HCT116 (cell line): Measurements from ENCODE around the gene TEF. TPM values are rescaled to one million over a fixed set of nuclear protein-coding genes. Genes with fewer than 3 reads are reported as not detected.

Experiments used
- ATAC-seq: fragments of 200-7000 bp; cut with Tn5 transposase; 2 replicates; pipeline ENCODE4 v1.9.1; 2020; ENCODE audit warnings: mild to moderate bottlenecking, moderate library complexity
- BruUV-seq: library from RNA; stranded (reverse); fragments of 400-500 nt; replicated peaks from 2 replicates; lab custom pipeline; 2021; lab: Mats Ljungman, UMichigan
- CTCF ChIA-PET: fragments of 300-600 bp; sonication (Branson Sonifier 250); formaldehyde crosslinking; loops from one replicate; lab custom pipeline; 2021; ENCODE audit warnings: antibody characterized with exemption; lab: Charles Lee
- POLR2A ChIA-PET: fragments of 300-600, 350-600 bp; sonication (Branson Sonifier 250); formaldehyde crosslinking; loops from one replicate; lab custom pipeline; 2021; ENCODE audit warnings: antibody characterized with exemption; lab: Charles Lee
- RAD21 ChIA-PET, 2 experiments: fragments of 300-600 bp; sonication (Branson Sonifier 250); formaldehyde crosslinking; loops; one replicate each; lab custom pipeline; 2023; ENCODE audit warnings: low total read pairs in 2 of 2; ENCODE audit not compliant: uncharacterized antibody in 2 of 2, unreplicated experiment in 2 of 2, low non-redundant PET in 1 of 2; lab: Charles Lee
- DNase-seq: peaks from one replicate; pipeline ENCODE4 v3.0.0-alpha.2; 2010; ENCODE audit warnings: low read depth, low spot score
- H2AFZ ChIP-seq: fragments of 200-600 bp; shearing (Covaris generic), sonication (generic); 2 replicates; pipeline ENCODE4 v1.6.1; 2017; ENCODE audit warnings: low read depth, mixed run types, mixed read lengths, antibody characterized with exemption, low read length; ENCODE audit not compliant: poor library complexity, severe bottlenecking
- H3K27ac ChIP-seq: 2 replicates; pipeline ENCODE4 v1.5.1; 2012; ENCODE audit warnings: low read depth, low read length
- H3K27me3 ChIP-seq: fragments of 200-600 bp; sonication (generic); 2 replicates; pipeline ENCODE4 v1.6.1; 2016; ENCODE audit warnings: mixed run types, low read length, mixed read lengths; ENCODE audit not compliant: insufficient read depth
- H3K36me3 ChIP-seq, 2 experiments: fragments of 200-500 bp in 1 of 2; fragments of 200-600 bp in 1 of 2; sonication (Bioruptor generic) in 1 of 2; sonication (generic) in 1 of 2; 2 replicates each; pipeline versions ENCODE4 v1.5.1 to v1.6.1; 2014 to 2016; ENCODE audit warnings: low read length in 2 of 2, inconsistent platforms in 1 of 2, mixed read lengths in 1 of 2, mixed run types in 1 of 2; ENCODE audit not compliant: insufficient read depth in 2 of 2, control insufficient read depth in 1 of 2
- H3K4me1 ChIP-seq, 2 experiments: fragments of 200-600 bp in 1 of 2; sonication (generic) in 1 of 2; 2 replicates each; pipeline versions ENCODE4 v1.5.1 to v1.6.1; 2012 to 2017; ENCODE audit warnings: low read length in 2 of 2, inconsistent platforms in 1 of 2, mild to moderate bottlenecking in 1 of 2, mixed read lengths in 1 of 2, mixed run types in 1 of 2, moderate library complexity in 1 of 2; ENCODE audit not compliant: insufficient read depth in 2 of 2, control insufficient read depth in 1 of 2
- H3K4me2 ChIP-seq: fragments of 200-600 bp; sonication (generic); 2 replicates; pipeline ENCODE4 v1.6.1; 2017; ENCODE audit warnings: mixed run types, low read length, mixed read lengths
- H3K4me3 ChIP-seq, 2 experiments: fragments of 200-600 bp in 1 of 2; sonication (generic) in 1 of 2; replicated peaks in 1 of 2; 2 replicates each; pipeline ENCODE4 v1.5.1; 2011 to 2016; ENCODE audit warnings: low read length in 2 of 2, control low read depth in 1 of 2, low read depth in 1 of 2, mild to moderate bottlenecking in 1 of 2, mixed read lengths in 1 of 2, mixed run types in 1 of 2
- H3K79me2 ChIP-seq: fragments of 200-600 bp; sonication (generic); 2 replicates; pipeline ENCODE4 v1.6.1; 2017; ENCODE audit warnings: mild to moderate bottlenecking, mixed run types, low read length, moderate library complexity, mixed read lengths; ENCODE audit not compliant: insufficient read depth
- H3K9ac ChIP-seq: fragments of 200-600 bp; sonication (generic); 2 replicates; pipeline ENCODE4 v1.6.1; 2016; ENCODE audit warnings: low read length, mixed read lengths
- H3K9me2 ChIP-seq: fragments of 200-600 bp; sonication (generic), shearing (Covaris generic); 2 replicates; pipeline ENCODE4 v1.6.1; 2017; ENCODE audit warnings: mixed run types, mild to moderate bottlenecking, moderate library complexity; ENCODE audit not compliant: insufficient read depth
- H3K9me3 ChIP-seq, 2 experiments: fragments of 200-500 bp in 1 of 2; fragments of 200-600 bp in 1 of 2; sonication (Bioruptor generic) in 1 of 2; sonication (generic) in 1 of 2; 2 replicates each; pipeline ENCODE4 v1.6.1; 2014 to 2017; ENCODE audit warnings: low read length in 2 of 2, mixed read lengths in 2 of 2, inconsistent platforms in 1 of 2, low read depth in 1 of 2, mild to moderate bottlenecking in 1 of 2, mixed run types in 1 of 2, moderate library complexity in 1 of 2; ENCODE audit not compliant: control insufficient read depth in 1 of 2, insufficient read depth in 1 of 2
- H4K20me1 ChIP-seq: fragments of 200-600 bp; sonication (generic), shearing (Covaris generic); 2 replicates; pipeline ENCODE4 v1.6.1; 2017; ENCODE audit warnings: mixed run types, mild to moderate bottlenecking, moderate library complexity; ENCODE audit not compliant: insufficient read depth
- CBX3 ChIP-seq: IDR thresholded peaks from 2 replicates; pipeline ENCODE4 v1.6.1; 2012; ENCODE audit warnings: low read depth
- ELF1 ChIP-seq: IDR thresholded peaks from 2 replicates; pipeline ENCODE4 v1.6.1; 2012; ENCODE audit warnings: low read depth, borderline replicate concordance
- EZH2 ChIP-seq: fragments of 200-600 bp; sonication (generic); IDR thresholded peaks from 2 replicates; pipeline ENCODE4 v1.6.1; 2017; ENCODE audit warnings: antibody characterized with exemption, mixed run types
- EZH2phosphoT487 ChIP-seq: fragments of 200-600 bp; IDR thresholded peaks from 2 replicates; pipeline ENCODE4 v1.6.1; 2018; ENCODE audit warnings: antibody characterized with exemption, borderline replicate concordance
- FOSL1 ChIP-seq: IDR thresholded peaks from 2 replicates; pipeline ENCODE4 v1.6.1; 2012; ENCODE audit warnings: low read depth
- JUND ChIP-seq: IDR thresholded peaks from 2 replicates; pipeline ENCODE4 v1.6.1; 2012
- POLR2AphosphoS5 ChIP-seq: IDR thresholded peaks from 2 replicates; pipeline ENCODE4 v1.6.1; 2011; ENCODE audit warnings: mild to moderate bottlenecking, low read depth, low read length, moderate library complexity
- RAD21 ChIP-seq: IDR thresholded peaks from 2 replicates; pipeline ENCODE4 v1.6.1; 2012; ENCODE audit warnings: low read depth, mild to moderate bottlenecking
- SIN3A ChIP-seq: IDR thresholded peaks from 2 replicates; pipeline ENCODE4 v1.6.1; 2012; ENCODE audit warnings: low read depth
- TCF7L2 ChIP-seq: IDR thresholded peaks from 2 replicates; pipeline ENCODE4 v1.7.0; 2011; ENCODE audit warnings: borderline replicate concordance, inconsistent platforms; ENCODE audit not compliant: insufficient read depth, insufficient read length; ENCODE audit errors: extremely low read depth
- YY1 ChIP-seq: IDR thresholded peaks from 2 replicates; pipeline ENCODE4 v1.6.1; 2011; ENCODE audit warnings: low read length, low read depth, moderate library complexity, mild to moderate bottlenecking; ENCODE audit not compliant: insufficient replicate concordance; ENCODE audit errors: extremely low read depth
- ZFX ChIP-seq: fragments of 450-650 bp; IDR thresholded peaks from 2 replicates; pipeline ENCODE4 v1.6.1; 2017
- ZNF274 ChIP-seq: fragments of 200-500 bp; sonication (Bioruptor generic); IDR thresholded peaks from 2 replicates; pipeline ENCODE4 v1.6.1; 2014; ENCODE audit warnings: mild to moderate bottlenecking, low read depth, low read length, inconsistent platforms
- intact Hi-C: fragments of 100-400 bp; cut with micrococcal nuclease; formaldehyde crosslinking; loops from 2 replicates; pipeline ENCODE4 v1.10.0; 2022
- total RNA-seq: library from RNA; stranded (reverse); gene quantifications from one replicate; pipeline ENCODE4 v1.2.1, GENCODE V29; 2021; ENCODE audit not compliant: unreplicated experiment
- TF ChIP-seq, protein P1 (sequence below): IDR thresholded peaks from 2 replicates; pipeline ENCODE4 v1.6.1; 2012; ENCODE audit warnings: low read depth
- TF ChIP-seq, protein P2 (sequence below): IDR thresholded peaks from 2 replicates; pipeline ENCODE4 v1.6.1; 2012

The TEF gene
- total RNA-seq, 1 experiment from 2014 or later = 16.5 TPM

DNA sequence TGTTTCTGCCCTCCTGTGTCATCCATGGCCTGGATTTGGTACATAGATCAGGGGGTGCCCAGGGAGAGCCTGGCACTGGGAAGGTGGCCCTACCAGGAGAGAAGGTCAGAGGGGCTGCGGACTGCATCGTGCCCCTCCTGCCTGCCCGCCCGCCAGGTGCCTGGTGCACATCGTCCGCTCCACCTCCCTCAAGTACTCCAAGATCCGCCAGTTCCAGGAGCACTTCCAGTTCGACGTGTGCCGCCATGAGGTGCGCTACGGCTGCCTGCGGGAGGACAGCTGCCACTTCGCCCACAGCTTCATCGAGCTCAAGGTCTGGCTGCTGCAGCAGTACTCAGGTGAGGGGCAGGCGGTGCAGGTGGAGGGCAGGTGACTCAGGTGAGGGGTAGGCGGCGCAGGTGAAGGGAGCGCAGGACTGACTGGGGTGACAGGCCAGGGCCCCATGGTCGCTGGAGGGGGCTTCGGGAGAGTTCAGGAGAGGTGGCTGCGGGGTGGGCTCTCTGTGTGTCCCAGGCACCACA is 32.7 kb upstream of the TEF start:
- H3K9ac ChIP-seq = no peak overlapping the region
- intact Hi-C loops = no loop called here

More for the DNA sequence above, 32.7 kb upstream of the TEF start:
- CTCF ChIA-PET = no interaction called here
- Histone ChIP-seq H3K36me3 (peaks cover 11 to 27% of the 10 kb centered on the region in 2 experiments; a peak in 3 of 4 replicates), H3K27me3 (no peaks in the 10 kb centered on the region), H4K20me1 (no peaks in the 10 kb centered on the region), H3K4me1 (peaks cover 0 to 19% of the 10 kb centered on the region in 2 experiments; a peak in 2 of 4 replicates), H3K4me3 (no peak overlapping the region), H3K9me3 (no peaks in the 10 kb centered on the region), H3K27ac (no peak overlapping the region), H3K9me2 (no peaks in the 10 kb centered on the region), H3K4me2 (no peak overlapping the region), H3K79me2 (no peaks in the 10 kb centered on the region), H2AFZ (no peak overlapping the region)
- TF ChIP-seq CBX3 = no peak
- TF ChIP-seq JUND = no peak
- TF ChIP-seq YY1 = no peak
- no peak for TF ChIP-seq RAD21
- TF ChIP-seq EZH2phosphoT487 = no peak
- no peak for TF ChIP-seq EZH2
- TF ChIP-seq FOSL1 = no peak
- TF ChIP-seq, protein P1, sequence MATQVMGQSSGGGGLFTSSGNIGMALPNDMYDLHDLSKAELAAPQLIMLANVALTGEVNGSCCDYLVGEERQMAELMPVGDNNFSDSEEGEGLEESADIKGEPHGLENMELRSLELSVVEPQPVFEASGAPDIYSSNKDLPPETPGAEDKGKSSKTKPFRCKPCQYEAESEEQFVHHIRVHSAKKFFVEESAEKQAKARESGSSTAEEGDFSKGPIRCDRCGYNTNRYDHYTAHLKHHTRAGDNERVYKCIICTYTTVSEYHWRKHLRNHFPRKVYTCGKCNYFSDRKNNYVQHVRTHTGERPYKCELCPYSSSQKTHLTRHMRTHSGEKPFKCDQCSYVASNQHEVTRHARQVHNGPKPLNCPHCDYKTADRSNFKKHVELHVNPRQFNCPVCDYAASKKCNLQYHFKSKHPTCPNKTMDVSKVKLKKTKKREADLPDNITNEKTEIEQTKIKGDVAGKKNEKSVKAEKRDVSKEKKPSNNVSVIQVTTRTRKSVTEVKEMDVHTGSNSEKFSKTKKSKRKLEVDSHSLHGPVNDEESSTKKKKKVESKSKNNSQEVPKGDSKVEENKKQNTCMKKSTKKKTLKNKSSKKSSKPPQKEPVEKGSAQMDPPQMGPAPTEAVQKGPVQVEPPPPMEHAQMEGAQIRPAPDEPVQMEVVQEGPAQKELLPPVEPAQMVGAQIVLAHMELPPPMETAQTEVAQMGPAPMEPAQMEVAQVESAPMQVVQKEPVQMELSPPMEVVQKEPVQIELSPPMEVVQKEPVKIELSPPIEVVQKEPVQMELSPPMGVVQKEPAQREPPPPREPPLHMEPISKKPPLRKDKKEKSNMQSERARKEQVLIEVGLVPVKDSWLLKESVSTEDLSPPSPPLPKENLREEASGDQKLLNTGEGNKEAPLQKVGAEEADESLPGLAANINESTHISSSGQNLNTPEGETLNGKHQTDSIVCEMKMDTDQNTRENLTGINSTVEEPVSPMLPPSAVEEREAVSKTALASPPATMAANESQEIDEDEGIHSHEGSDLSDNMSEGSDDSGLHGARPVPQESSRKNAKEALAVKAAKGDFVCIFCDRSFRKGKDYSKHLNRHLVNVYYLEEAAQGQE = no peak
- no peak for TF ChIP-seq SIN3A
- TF ChIP-seq TCF7L2 = no peak
- TF ChIP-seq, protein P2, sequence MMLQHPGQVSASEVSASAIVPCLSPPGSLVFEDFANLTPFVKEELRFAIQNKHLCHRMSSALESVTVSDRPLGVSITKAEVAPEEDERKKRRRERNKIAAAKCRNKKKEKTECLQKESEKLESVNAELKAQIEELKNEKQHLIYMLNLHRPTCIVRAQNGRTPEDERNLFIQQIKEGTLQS = no peak
- no peak for TF ChIP-seq ZNF274
- no peak for TF ChIP-seq ZFX
- TF ChIP-seq ELF1 = no peak
- TF ChIP-seq POLR2AphosphoS5 = no peak
- POLR2A ChIA-PET = no interaction called here
- RAD21 ChIA-PET = no interaction called here
- no peak for DNase-seq
- BruUV-seq = no TSS peak
- ATAC-seq = no peak
